IMR-90 (cell line): ENCODE results near the gene BLTP1. TPM values are rescaled to one million over a fixed set of nuclear protein-coding genes. Genes with fewer than 3 reads are reported as not detected.

Experiments
- ATAC-seq: fragments of 200-7000 bp; cut with Tn5 transposase; 2 replicates; pipeline ENCODE4 v1.9.1; 2020; ENCODE audit warnings: low read depth, mild to moderate bottlenecking, moderate library complexity
- BruUV-seq: library from RNA; stranded (reverse); fragments of 400-500 nt; replicated peaks from 2 replicates; lab custom pipeline; 2021; lab: Mats Ljungman, UMichigan
- CTCF ChIA-PET: fragments of 300-600 bp; formaldehyde crosslinking; extraction: SDS; loops from one replicate; lab custom pipeline; 2021; ENCODE audit warnings: antibody characterized with exemption; lab: Yijun Ruan, JAX
- POLR2A ChIA-PET: fragments of 300-600 bp; sonication (Branson Sonifier 250); formaldehyde crosslinking; loops from one replicate; lab custom pipeline; 2022; ENCODE audit warnings: antibody characterized with exemption; ENCODE audit not compliant: unreplicated experiment; lab: Charles Lee
- DNase-seq: peaks from one replicate; pipeline ENCODE4 v3.0.0; 2013
- H2AFZ ChIP-seq: replicated peaks from 2 replicates; pipeline ENCODE3; 2013; ENCODE audit warnings: low read length, mild to moderate bottlenecking; ENCODE audit not compliant: poor library complexity
- H2AK5ac ChIP-seq: 2 replicates; pipeline ENCODE4 v1.6.1; 2013; ENCODE audit warnings: low read depth, low read length, inconsistent platforms
- H2AK9ac ChIP-seq: replicated peaks from 2 replicates; pipeline ENCODE3; 2013; ENCODE audit warnings: mild to moderate bottlenecking, low read depth, low read length, moderate library complexity; ENCODE audit not compliant: poor library complexity
- H2BK120ac ChIP-seq: 2 replicates; pipeline ENCODE4 v1.6.1; 2013; ENCODE audit warnings: low read depth, low read length, inconsistent platforms
- H2BK15ac ChIP-seq: 3 replicates; pipeline ENCODE4 v1.6.1; 2013; ENCODE audit warnings: low read depth, low read length, inconsistent platforms
- H2BK20ac ChIP-seq: 2 replicates; pipeline ENCODE4 v1.6.1; 2013; ENCODE audit warnings: low read depth, mild to moderate bottlenecking, inconsistent platforms, low read length, moderate library complexity
- H2BK5ac ChIP-seq: 2 replicates; pipeline ENCODE4 v1.6.1; 2013; ENCODE audit warnings: mild to moderate bottlenecking, low read depth, low read length, inconsistent platforms; ENCODE audit not compliant: poor library complexity, severe bottlenecking
- H3K14ac ChIP-seq: replicated peaks from 2 replicates; pipeline ENCODE4 v1.6.1; 2013; ENCODE audit warnings: low read depth, low read length, inconsistent platforms
- H3K18ac ChIP-seq: 2 replicates; pipeline ENCODE4 v1.6.1; 2013; ENCODE audit warnings: low read depth, low read length, control low read depth
- H3K23ac ChIP-seq: 2 replicates; pipeline ENCODE4 v1.6.1; 2013; ENCODE audit warnings: low read depth, low read length, inconsistent platforms
- H3K27ac ChIP-seq: 2 replicates; pipeline ENCODE4 v1.5.1; 2013; ENCODE audit warnings: mild to moderate bottlenecking, control low read depth, low read length; ENCODE audit not compliant: insufficient read depth
- H3K27me3 ChIP-seq: 2 replicates; pipeline ENCODE4 v1.6.1; 2013; ENCODE audit warnings: low read length; ENCODE audit not compliant: control insufficient read depth, insufficient read depth
- H3K36me3 ChIP-seq: 2 replicates; pipeline ENCODE4 v1.6.1; 2013; ENCODE audit warnings: low read length, mixed read lengths; ENCODE audit not compliant: control insufficient read depth, insufficient read depth
- H3K4ac ChIP-seq: 2 replicates; pipeline ENCODE4 v1.6.1; 2013; ENCODE audit warnings: low read depth, low read length, inconsistent platforms
- H3K4me1 ChIP-seq: 2 replicates; pipeline ENCODE4 v1.6.1; 2013; ENCODE audit warnings: low read length, mixed read lengths; ENCODE audit not compliant: control insufficient read depth, insufficient read depth
- H3K4me2 ChIP-seq: 2 replicates; pipeline ENCODE4 v1.6.1; 2013; ENCODE audit warnings: low read depth, mild to moderate bottlenecking, control low read depth, low read length, moderate library complexity
- H3K4me3 ChIP-seq: 2 replicates; pipeline ENCODE4 v1.5.1; 2013; ENCODE audit warnings: low read depth, mild to moderate bottlenecking, control low read depth, low read length, moderate library complexity; ENCODE audit not compliant: insufficient read depth
- H3K56ac ChIP-seq: 2 replicates; pipeline ENCODE4 v1.6.1; 2013; ENCODE audit warnings: low read length, inconsistent platforms; ENCODE audit not compliant: insufficient read depth; ENCODE audit errors: extremely low read depth
- H3K79me1 ChIP-seq, 2 experiments: 2 replicates each; pipeline ENCODE4 v1.6.1; 2013; ENCODE audit warnings: low read length in 2 of 2, inconsistent platforms in 1 of 2, low read depth in 1 of 2
- H3K9ac ChIP-seq: 2 replicates; pipeline ENCODE4 v1.6.1; 2013; ENCODE audit warnings: low read depth, low read length, control low read depth
- H3K9me1 ChIP-seq: 2 replicates; pipeline ENCODE4 v1.6.1; 2013; ENCODE audit warnings: low read length, inconsistent platforms; ENCODE audit not compliant: insufficient read depth
- H3K9me3 ChIP-seq: 2 replicates; pipeline ENCODE4 v1.6.1; 2013; ENCODE audit warnings: low read length; ENCODE audit not compliant: control insufficient read depth, insufficient read depth
- H4K20me1 ChIP-seq: 2 replicates; pipeline ENCODE4 v1.6.1; 2013; ENCODE audit warnings: low read length, inconsistent platforms; ENCODE audit not compliant: insufficient read depth
- H4K5ac ChIP-seq: 2 replicates; pipeline ENCODE4 v1.6.1; 2013; ENCODE audit warnings: mild to moderate bottlenecking, low read depth, low read length, control low read depth
- H4K8ac ChIP-seq, 2 experiments: 2 replicates each; pipeline ENCODE4 v1.6.1; 2013; ENCODE audit warnings: low read depth in 2 of 2, low read length in 2 of 2, control low read depth in 1 of 2, inconsistent platforms in 1 of 2
- H4K91ac ChIP-seq: 2 replicates; pipeline ENCODE4 v1.6.1; 2013; ENCODE audit warnings: low read depth, low read length, inconsistent platforms; ENCODE audit not compliant: insufficient read depth
- BHLHE40 ChIP-seq: fragments of 150-350 bp; IDR thresholded peaks from 2 replicates; pipeline ENCODE4 v1.6.1; 2016; ENCODE audit warnings: mild to moderate bottlenecking, low read depth, low read length
- CEBPB ChIP-seq: IDR thresholded peaks from 2 replicates; pipeline ENCODE4 v1.6.1; 2012; ENCODE audit warnings: low read depth, low read length, improper control_type of control experiment
- CHD1 ChIP-seq: IDR thresholded peaks from 2 replicates; pipeline ENCODE4 v1.6.1; 2012; ENCODE audit warnings: low read depth, low read length, improper control_type of control experiment
- FOS ChIP-seq: fragments of 150-350 bp; IDR thresholded peaks from 2 replicates; pipeline ENCODE4 v1.6.1; 2016; ENCODE audit warnings: low read depth, low read length
- MAFK ChIP-seq: IDR thresholded peaks from 2 replicates; pipeline ENCODE4 v1.6.1; 2012; ENCODE audit warnings: low read depth, low read length, improper control_type of control experiment
- MAZ ChIP-seq: IDR thresholded peaks from 2 replicates; pipeline ENCODE4 v1.6.1; 2012; ENCODE audit warnings: low read depth, mild to moderate bottlenecking, low read length, improper control_type of control experiment, moderate library complexity, borderline replicate concordance
- MXI1 ChIP-seq: IDR thresholded peaks from 2 replicates; pipeline ENCODE4 v1.6.1; 2012; ENCODE audit warnings: low read depth, mild to moderate bottlenecking, low read length, moderate library complexity, borderline replicate concordance
- POLR2A ChIP-seq: IDR thresholded peaks from 2 replicates; pipeline ENCODE4 v1.6.1; 2012; ENCODE audit warnings: mild to moderate bottlenecking, low read depth, low read length
- RAD21 ChIP-seq: IDR thresholded peaks from 2 replicates; pipeline ENCODE4 v1.6.1; 2012; ENCODE audit warnings: low read length, improper control_type of control experiment
- WGBS, 2 experiments: methylation state at CpG; one replicate each; pipeline versions ENCODE4 v1.1.5 to v1.1.7; 2013; ENCODE audit warnings: missing lambda C conversion rate in 2 of 2; ENCODE audit not compliant: insufficient read length in 1 of 2; ENCODE audit errors: extremely low coverage in 2 of 2; 5-methylcytosine and 5-hydroxymethylcytosine counted together
- dilution Hi-C: fragments of 300-500 bp; cut with HindIII; formaldehyde crosslinking; loops from one replicate; pipeline ENCODE4 v1.14.3; 2018; ENCODE audit warnings: low sequenced_read_pairs; ENCODE audit not compliant: unreplicated experiment
- in situ Hi-C: fragments of 300-500 bp; cut with MboI; formaldehyde crosslinking; loops from 3 replicates; pipeline ENCODE4 v1.14.3; 2019; ENCODE audit warnings: low sequenced_read_pairs, inconsistent platforms, mixed read lengths
- intact Hi-C: fragments of 100-400 bp; cut with micrococcal nuclease; formaldehyde crosslinking; loops from 2 replicates; pipeline ENCODE4 v1.10.0; 2022
- polyA plus RNA-seq, 3 experiments: library from polyadenylated mRNA; depleted of rRNA; stranded (reverse); fragments of >200 nt; gene quantifications; 2 replicates each; pipeline ENCODE4 v1.2.3, GENCODE V29; 2012; ENCODE audit warnings: low replicate concordance in 1 of 3
- total RNA-seq: library from RNA; depleted of rRNA; stranded (reverse); fragments of >200 nt; gene quantifications from 2 replicates; pipeline ENCODE4 v1.2.3, GENCODE V29; 2012
- TF ChIP-seq, protein P1 (sequence below): fragments of 150-350 bp; IDR thresholded peaks from 2 replicates; pipeline ENCODE4 v1.6.1; 2016; ENCODE audit warnings: low read depth, mild to moderate bottlenecking, low read length, moderate library complexity, borderline replicate concordance
- TF ChIP-seq, protein P2 (sequence below): fragments of 150-350 bp; IDR thresholded peaks from 2 replicates; pipeline ENCODE4 v1.6.1; 2017; ENCODE audit warnings: mild to moderate bottlenecking, antibody characterized with exemption, low read length, low read depth
- TF ChIP-seq, protein P3 (sequence below): conservative IDR thresholded peaks from 2 replicates; pipeline ENCODE4 v1.5.1; 2012; ENCODE audit warnings: mild to moderate bottlenecking, low read depth, low read length, improper control_type of control experiment

Gene BLTP1
- total and polyA plus RNA-seq, 2 of the 4 experiments (the other 2 are of a cell fraction) = 18.9 to 92.7 TPM

DNA sequence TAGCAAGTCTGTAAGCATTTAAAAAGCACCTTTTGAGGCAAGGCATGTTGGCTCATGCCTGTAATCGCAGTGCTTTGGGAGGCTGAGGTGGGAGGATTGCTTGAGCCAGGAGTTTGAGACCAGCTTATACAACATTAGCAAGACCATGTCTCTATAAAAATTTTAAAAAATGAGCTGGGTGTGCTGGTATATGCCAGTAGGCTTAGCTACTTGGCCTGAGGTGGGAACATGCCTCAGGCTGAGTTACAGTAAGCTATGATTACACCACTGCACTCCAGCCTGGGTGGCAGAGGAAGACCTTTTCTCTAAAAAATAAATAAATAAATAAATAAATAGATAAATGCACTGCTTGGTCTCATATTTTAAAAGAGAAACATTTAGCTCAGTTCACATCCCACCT lies 26.8 kb downstream of the BLTP1 start:
- H2BK20ac ChIP-seq = no peak overlapping the region
- H3K9me3 ChIP-seq = no peaks in the 10 kb centered on the region
- TF ChIP-seq RAD21 (no peak), MAZ (no peak), POLR2A (no peak), FOS (no peak), BHLHE40 (no peak), CHD1 (no peak), MAFK (no peak), CEBPB (no peak), MXI1 (no peak)
- TF ChIP-seq, protein P1, sequence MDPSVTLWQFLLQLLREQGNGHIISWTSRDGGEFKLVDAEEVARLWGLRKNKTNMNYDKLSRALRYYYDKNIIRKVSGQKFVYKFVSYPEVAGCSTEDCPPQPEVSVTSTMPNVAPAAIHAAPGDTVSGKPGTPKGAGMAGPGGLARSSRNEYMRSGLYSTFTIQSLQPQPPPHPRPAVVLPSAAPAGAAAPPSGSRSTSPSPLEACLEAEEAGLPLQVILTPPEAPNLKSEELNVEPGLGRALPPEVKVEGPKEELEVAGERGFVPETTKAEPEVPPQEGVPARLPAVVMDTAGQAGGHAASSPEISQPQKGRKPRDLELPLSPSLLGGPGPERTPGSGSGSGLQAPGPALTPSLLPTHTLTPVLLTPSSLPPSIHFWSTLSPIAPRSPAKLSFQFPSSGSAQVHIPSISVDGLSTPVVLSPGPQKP = no peak
- TF ChIP-seq, protein P2, sequence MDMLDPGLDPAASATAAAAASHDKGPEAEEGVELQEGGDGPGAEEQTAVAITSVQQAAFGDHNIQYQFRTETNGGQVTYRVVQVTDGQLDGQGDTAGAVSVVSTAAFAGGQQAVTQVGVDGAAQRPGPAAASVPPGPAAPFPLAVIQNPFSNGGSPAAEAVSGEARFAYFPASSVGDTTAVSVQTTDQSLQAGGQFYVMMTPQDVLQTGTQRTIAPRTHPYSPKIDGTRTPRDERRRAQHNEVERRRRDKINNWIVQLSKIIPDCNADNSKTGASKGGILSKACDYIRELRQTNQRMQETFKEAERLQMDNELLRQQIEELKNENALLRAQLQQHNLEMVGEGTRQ = no peak
- TF ChIP-seq, protein P3, sequence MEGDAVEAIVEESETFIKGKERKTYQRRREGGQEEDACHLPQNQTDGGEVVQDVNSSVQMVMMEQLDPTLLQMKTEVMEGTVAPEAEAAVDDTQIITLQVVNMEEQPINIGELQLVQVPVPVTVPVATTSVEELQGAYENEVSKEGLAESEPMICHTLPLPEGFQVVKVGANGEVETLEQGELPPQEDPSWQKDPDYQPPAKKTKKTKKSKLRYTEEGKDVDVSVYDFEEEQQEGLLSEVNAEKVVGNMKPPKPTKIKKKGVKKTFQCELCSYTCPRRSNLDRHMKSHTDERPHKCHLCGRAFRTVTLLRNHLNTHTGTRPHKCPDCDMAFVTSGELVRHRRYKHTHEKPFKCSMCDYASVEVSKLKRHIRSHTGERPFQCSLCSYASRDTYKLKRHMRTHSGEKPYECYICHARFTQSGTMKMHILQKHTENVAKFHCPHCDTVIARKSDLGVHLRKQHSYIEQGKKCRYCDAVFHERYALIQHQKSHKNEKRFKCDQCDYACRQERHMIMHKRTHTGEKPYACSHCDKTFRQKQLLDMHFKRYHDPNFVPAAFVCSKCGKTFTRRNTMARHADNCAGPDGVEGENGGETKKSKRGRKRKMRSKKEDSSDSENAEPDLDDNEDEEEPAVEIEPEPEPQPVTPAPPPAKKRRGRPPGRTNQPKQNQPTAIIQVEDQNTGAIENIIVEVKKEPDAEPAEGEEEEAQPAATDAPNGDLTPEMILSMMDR = no peak
- H2BK120ac ChIP-seq = no peak overlapping the region
- DNase-seq = no peak
- no peak overlapping the region for H2BK15ac ChIP-seq
- H3K27ac ChIP-seq = no peak overlapping the region
- peaks cover 6% of the 10 kb centered on the region; the same call in 1 of the 2 replicates for H3K9me1 ChIP-seq
- H4K91ac ChIP-seq = no peak overlapping the region
- H2AK5ac ChIP-seq = no peak overlapping the region
- no peak overlapping the region for H3K56ac ChIP-seq
- no TSS peak for BruUV-seq
- no peak overlapping the region for H3K18ac ChIP-seq
- no peak overlapping the region for H3K14ac ChIP-seq
- H3K23ac ChIP-seq = no peak overlapping the region
- CTCF ChIA-PET = no interaction called here
- peaks cover 0 to 11% of the 10 kb centered on the region in 2 experiments; a peak in 2 of 4 replicates for H3K79me1 ChIP-seq
- intact Hi-C loops (no loop called here), dilution Hi-C loops (no loop called here), in situ Hi-C loops (no loop called here)
- no peak overlapping the region for H2BK5ac ChIP-seq
- no peaks in the 10 kb centered on the region for H3K4me1 ChIP-seq
- no peak overlapping the region for H2AFZ ChIP-seq
- ATAC-seq = no peak
- no peak overlapping the region for H2AK9ac ChIP-seq
- no peak overlapping the region for H3K9ac ChIP-seq
- POLR2A ChIA-PET = no interaction called here
- H4K5ac ChIP-seq = no peak overlapping the region
- no peak overlapping the region for H3K4me3 ChIP-seq
- no peaks in the 10 kb centered on the region for H3K27me3 ChIP-seq
- no peak overlapping the region for H3K4me2 ChIP-seq
- no CpG with 5 or more reads among the region's 1 CpG for WGBS, 2 experiments
- peaks cover 15% of the 10 kb centered on the region for H3K36me3 ChIP-seq
- H4K20me1 ChIP-seq = no peaks in the 10 kb centered on the region
- no peak overlapping the region for H4K8ac ChIP-seq
- no peak overlapping the region for H3K4ac ChIP-seq
